Kidney (tissue), 14 donors: ENCODE data around the gene KRTAP4-7. TPM values are rescaled to one million over a fixed set of nuclear protein-coding genes. Genes with fewer than 3 reads are reported as not detected.
"Not testable (repeated sequence)": the region's sequence is repeated elsewhere in the genome, so short reads cannot be mapped to it uniquely, and the experiment has no call there.

Source experiments
- DNase-seq, 5 donors: peaks; one replicate each; pipeline ENCODE4 v3.0.0-alpha.2; 2013 to 2020
- FAIRE-seq: peaks from 2 replicates; lab custom pipeline; 2012; peaks lifted over from hg19 to GRCh38; lab: Jason Lieb, UNC
- H3K27ac ChIP-seq, 2 donors: one replicate each; pipeline ENCODE4 v1.7.0; 2013; ENCODE audit warnings: low read depth in 2 of 2, low read length in 2 of 2, inconsistent platforms in 1 of 2
- H3K27me3 ChIP-seq: one replicate; pipeline ENCODE4 v1.7.1; 2013; ENCODE audit warnings: low read length, inconsistent platforms; ENCODE audit not compliant: control insufficient read depth, insufficient read depth
- H3K36me3 ChIP-seq, 3 donors: one replicate each; pipeline versions ENCODE4 v1.7.0 to v1.7.1; 2013; ENCODE audit warnings: low read length in 3 of 3, control low read depth in 1 of 3, inconsistent platforms in 1 of 3; ENCODE audit not compliant: insufficient read depth in 3 of 3, control insufficient read depth in 2 of 3
- H3K4me1 ChIP-seq, 3 donors: one replicate each; pipeline versions ENCODE4 v1.7.0 to v1.7.1; 2013; ENCODE audit warnings: low read length in 3 of 3, inconsistent platforms in 1 of 3, low read depth in 1 of 3; ENCODE audit not compliant: control insufficient read depth in 2 of 3, insufficient read depth in 2 of 3
- H3K4me3 ChIP-seq, 3 donors: one replicate each; pipeline versions ENCODE4 v1.7.0 to v1.8.1; 2013; ENCODE audit warnings: low read length in 3 of 3, control low read depth in 1 of 3, inconsistent platforms in 1 of 3
- H3K9ac ChIP-seq, 3 donors: one replicate each; pipeline versions ENCODE4 v1.7.0 to v1.7.1; 2013; ENCODE audit warnings: low read length in 3 of 3, control low read depth in 1 of 3, inconsistent platforms in 1 of 3
- H3K9me3 ChIP-seq, 3 donors: one replicate each; pipeline versions ENCODE4 v1.7.0 to v1.7.1; 2013; ENCODE audit warnings: low read length in 3 of 3, control low read depth in 1 of 3, inconsistent platforms in 1 of 3; ENCODE audit not compliant: control insufficient read depth in 2 of 3, insufficient read depth in 1 of 3
- intact Hi-C: fragments of 100-400 bp; cut with DNase I; formaldehyde crosslinking; loops from one replicate; pipeline ENCODE4 v1.11.1; 2022
- polyA plus RNA-seq: library from polyadenylated mRNA; stranded (reverse); fragments of 350-450 nt; fragmentation: Illumina TruSeq; extraction: RNeasy Lipid Tissue Mini Kit (QIAGEN cat#74804); gene quantifications from one replicate; pipeline ENCODE4 v1.2.3, GENCODE V29; 2014; ENCODE audit warnings: low read depth, low replicate concordance; ENCODE audit not compliant: insufficient read depth
- total RNA-seq: library from RNA; stranded (reverse); fragmentation: NEBNext Ultra II Directional; extraction: Animal tissue kit (Norgen Biotek cat#: 25700); gene quantifications from one replicate; pipeline ENCODE4 v1.2.1, GENCODE V29; 2021
- TF ChIP-seq, protein P1 (sequence below): IDR thresholded peaks from 3 replicates; pipeline ENCODE4 v1.5.1; 2012; ENCODE audit warnings: mild to moderate bottlenecking, moderate library complexity, borderline replicate concordance; ENCODE audit not compliant: insufficient read depth; ENCODE audit errors: extremely low read depth
- donor health status: control.
- donor health status: control.
- donor health status: control.
- donor health status: control.
- donor health status: control.
- donor health status: DM: yes; HTN: yes; CAD: no.
- donor health status: Normal renal cell carcinoma (clear cell type).

Gene KRTAP4-7
- total and polyA plus RNA-seq, 2 donors from 2014 or later = not detected

DNA sequence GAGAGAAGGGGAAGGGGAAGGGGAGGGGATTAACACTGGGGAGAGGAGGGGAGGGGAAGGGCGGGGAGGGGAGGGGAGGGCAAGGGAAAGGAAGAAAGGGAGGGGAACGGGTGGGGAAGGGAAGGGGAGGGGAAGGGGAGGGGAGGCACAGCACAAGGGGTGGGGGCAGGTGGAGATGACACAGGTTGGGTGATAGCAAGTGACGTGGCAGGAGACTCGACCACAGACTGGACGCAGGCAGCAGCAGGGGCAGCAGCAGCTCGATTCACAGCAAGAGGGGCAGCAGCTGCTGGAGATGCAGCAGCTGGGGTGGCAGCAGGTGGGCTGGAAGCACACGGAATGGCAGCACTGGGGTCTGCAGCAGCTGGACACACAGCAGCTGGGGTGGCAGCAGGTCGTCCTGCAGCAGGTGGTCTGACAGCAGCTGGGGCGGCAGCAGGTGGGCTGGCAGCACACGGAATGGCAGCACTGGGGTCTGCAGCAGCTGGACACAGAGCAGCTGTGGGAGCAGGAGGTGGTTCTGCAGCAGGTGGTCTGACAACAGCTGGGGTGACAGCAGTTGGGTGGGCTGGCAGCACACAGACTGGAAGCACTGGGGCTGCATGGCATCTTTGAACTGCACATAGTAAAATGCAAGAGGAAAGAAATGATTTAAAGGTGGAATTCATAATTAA is 17.8 kb downstream of the KRTAP4-7 start, which contains the start of gene KRTAP4-16:
Gene KRTAP4-16 (minus strand): TSS at position 624 of the 674 bp plus-strand sequence. CDS start 0 bp downstream, at position 624.
- Histone ChIP-seq H3K9ac (no peak within 1 kb of the TSS), H3K4me3 (no peak within 1 kb of the TSS), H3K27me3 (no peaks in the 10 kb centered on the region), H3K36me3 (no peaks in the 10 kb centered on the region), H3K27ac (no peak within 1 kb of the TSS), H3K9me3 (no peaks in the 10 kb centered on the region), H3K4me1 (no peaks in the 10 kb centered on the region)
- FAIRE-seq = no peak
- TF ChIP-seq, protein P1, sequence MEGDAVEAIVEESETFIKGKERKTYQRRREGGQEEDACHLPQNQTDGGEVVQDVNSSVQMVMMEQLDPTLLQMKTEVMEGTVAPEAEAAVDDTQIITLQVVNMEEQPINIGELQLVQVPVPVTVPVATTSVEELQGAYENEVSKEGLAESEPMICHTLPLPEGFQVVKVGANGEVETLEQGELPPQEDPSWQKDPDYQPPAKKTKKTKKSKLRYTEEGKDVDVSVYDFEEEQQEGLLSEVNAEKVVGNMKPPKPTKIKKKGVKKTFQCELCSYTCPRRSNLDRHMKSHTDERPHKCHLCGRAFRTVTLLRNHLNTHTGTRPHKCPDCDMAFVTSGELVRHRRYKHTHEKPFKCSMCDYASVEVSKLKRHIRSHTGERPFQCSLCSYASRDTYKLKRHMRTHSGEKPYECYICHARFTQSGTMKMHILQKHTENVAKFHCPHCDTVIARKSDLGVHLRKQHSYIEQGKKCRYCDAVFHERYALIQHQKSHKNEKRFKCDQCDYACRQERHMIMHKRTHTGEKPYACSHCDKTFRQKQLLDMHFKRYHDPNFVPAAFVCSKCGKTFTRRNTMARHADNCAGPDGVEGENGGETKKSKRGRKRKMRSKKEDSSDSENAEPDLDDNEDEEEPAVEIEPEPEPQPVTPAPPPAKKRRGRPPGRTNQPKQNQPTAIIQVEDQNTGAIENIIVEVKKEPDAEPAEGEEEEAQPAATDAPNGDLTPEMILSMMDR = no peak
- no peak for DNase-seq
- intact Hi-C loops = no loop called here

DNA sequence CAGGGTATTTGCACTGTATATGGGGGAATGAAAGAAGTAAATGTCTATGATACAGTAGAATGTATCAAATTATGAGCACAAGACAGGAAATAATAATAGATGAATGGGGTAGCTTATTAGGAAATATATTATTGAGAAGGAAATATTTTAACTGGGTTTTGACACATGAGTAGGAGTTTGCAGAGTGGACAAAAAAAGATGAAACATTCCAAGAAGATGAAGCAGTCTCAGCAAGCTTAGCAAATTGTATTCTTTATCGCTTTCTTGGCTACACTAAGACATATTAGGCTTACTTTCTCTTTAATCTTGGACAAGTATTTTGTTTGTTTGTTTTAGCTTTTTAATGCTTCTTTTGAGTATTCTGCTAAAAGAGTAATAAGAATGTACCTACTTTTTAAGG is 19.9 kb downstream of the KRTAP4-7 start:
- DNase-seq (no peak), FAIRE-seq (no peak)
- TF ChIP-seq, protein P1 = no peak
- Histone ChIP-seq H3K9me3 (no peaks in the 10 kb centered on the region), H3K4me1 (no peaks in the 10 kb centered on the region), H3K9ac (no peak overlapping the region), H3K36me3 (no peaks in the 10 kb centered on the region), H3K27me3 (no peaks in the 10 kb centered on the region), H3K4me3 (no peak overlapping the region), H3K27ac (no peak overlapping the region)
- intact Hi-C loops = no loop called here

DNA sequence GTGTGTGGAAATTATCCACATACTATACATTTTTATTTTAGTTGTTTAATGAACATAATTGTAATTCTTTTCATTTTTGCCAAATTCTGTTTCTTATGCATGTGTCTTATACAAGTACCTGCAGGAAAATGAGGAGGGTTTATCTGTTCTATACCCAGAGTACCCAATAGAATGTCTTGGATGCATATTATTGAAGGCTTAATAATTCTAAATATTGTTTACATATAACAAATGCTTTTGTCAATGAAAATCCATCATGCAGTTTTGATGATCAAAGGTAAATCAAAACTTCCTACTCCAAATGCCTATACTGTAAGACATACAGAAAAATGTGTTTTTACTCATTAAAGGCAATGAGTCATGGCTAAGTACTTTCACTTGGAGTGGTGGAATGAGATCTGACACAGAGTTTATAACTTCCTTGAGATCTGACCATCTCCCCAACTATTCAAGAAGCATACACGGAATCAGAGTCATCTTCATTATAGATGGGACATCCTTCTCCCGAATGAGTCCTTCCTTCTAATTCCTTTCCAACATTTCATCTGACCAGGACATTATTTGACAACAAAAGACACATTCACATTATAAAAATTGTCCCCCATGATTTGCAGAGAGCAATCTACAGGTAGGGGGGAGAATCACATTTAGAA is 20.6 kb downstream of the KRTAP4-7 start:
- H3K4me1 ChIP-seq, DNase-seq, H3K4me3 ChIP-seq, H3K27ac ChIP-seq, H3K36me3 ChIP-seq, H3K27me3 ChIP-seq, intact Hi-C loops, H3K9ac ChIP-seq, H3K9me3 ChIP-seq: not testable (repeated sequence)
- peak; percentile 13 for FAIRE-seq

DNA sequence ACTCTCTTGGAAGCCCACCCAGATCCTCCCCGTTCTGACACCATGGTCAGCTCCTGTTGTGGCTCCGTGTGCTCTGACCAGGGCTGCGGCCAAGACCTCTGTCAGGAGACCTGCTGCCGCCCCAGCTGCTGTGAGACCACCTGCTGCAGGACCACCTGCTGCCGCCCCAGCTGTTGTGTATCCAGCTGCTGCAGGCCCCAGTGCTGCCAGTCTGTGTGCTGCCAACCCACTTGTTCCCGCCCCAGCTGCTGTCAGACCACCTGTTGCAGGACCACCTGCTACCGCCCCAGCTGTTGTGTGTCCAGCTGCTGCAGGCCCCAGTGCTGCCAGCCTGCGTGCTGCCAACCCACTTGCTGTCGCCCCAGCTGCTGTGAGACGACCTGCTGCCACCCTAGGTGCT is 21.4 kb downstream of the KRTAP4-7 start, which contains the start of gene KRTAP4-9:
Gene KRTAP4-9 (plus strand): TSS at position 43 of the 400 bp plus-strand sequence. CDS start 0 bp downstream, at position 43.
- H3K9ac ChIP-seq, H3K27ac ChIP-seq, H3K4me3 ChIP-seq, H3K36me3 ChIP-seq, intact Hi-C loops, DNase-seq, H3K9me3 ChIP-seq, H3K4me1 ChIP-seq, H3K27me3 ChIP-seq, FAIRE-seq: not testable (repeated sequence)
